H9 (cell line): Measurements from ENCODE around the gene USP7. TPM values are rescaled to one million over a fixed set of nuclear protein-coding genes. Genes with fewer than 3 reads are reported as not detected.

Experiments
- DNase-seq: peaks from one replicate; pipeline ENCODE4 v3.0.0-alpha.2; 2017
- H2AFZ ChIP-seq: one replicate; pipeline ENCODE4 v1.6.1; 2013; ENCODE audit warnings: mild to moderate bottlenecking, low read length, control low read depth, moderate library complexity
- H2AK5ac ChIP-seq: 2 replicates; pipeline ENCODE4 v1.6.1; 2013; ENCODE audit warnings: low read length, control low read depth, mixed read lengths; ENCODE audit not compliant: insufficient read length
- H2BK120ac ChIP-seq: one replicate; pipeline ENCODE4 v1.6.1; 2013; ENCODE audit warnings: low read depth, mild to moderate bottlenecking, low read length, control low read depth, inconsistent platforms; ENCODE audit not compliant: poor library complexity, severe bottlenecking
- H2BK12ac ChIP-seq: 2 replicates; pipeline ENCODE4 v1.6.1; 2013; ENCODE audit warnings: low read length, control low read depth, mixed read lengths, low read depth; ENCODE audit not compliant: insufficient read length
- H2BK15ac ChIP-seq: 2 replicates; pipeline ENCODE4 v1.6.1; 2013; ENCODE audit warnings: low read depth, low read length, control low read depth
- H2BK20ac ChIP-seq: one replicate; pipeline ENCODE4 v1.6.1; 2013; ENCODE audit warnings: low read depth, mild to moderate bottlenecking, low read length, control low read depth, inconsistent platforms; ENCODE audit not compliant: poor library complexity, severe bottlenecking
- H2BK5ac ChIP-seq: 2 replicates; pipeline ENCODE4 v1.6.1; 2013; ENCODE audit warnings: low read length, control low read depth, mixed read lengths; ENCODE audit not compliant: insufficient read length
- H3K14ac ChIP-seq: 2 replicates; pipeline ENCODE4 v1.6.1; 2013; ENCODE audit warnings: low read length, control low read depth; ENCODE audit not compliant: insufficient read depth
- H3K18ac ChIP-seq: 2 replicates; pipeline ENCODE4 v1.6.1; 2013; ENCODE audit warnings: low read depth, mild to moderate bottlenecking, mixed read lengths, low read length, control low read depth; ENCODE audit not compliant: insufficient read length
- H3K23ac ChIP-seq: 2 replicates; pipeline ENCODE4 v1.6.1; 2013; ENCODE audit warnings: low read length, control low read depth, mixed read lengths, low read depth; ENCODE audit not compliant: insufficient read length
- H3K23me2 ChIP-seq: 2 replicates; pipeline ENCODE4 v1.6.1; 2013; ENCODE audit warnings: low read depth, mild to moderate bottlenecking, mixed read lengths, low read length, control low read depth; ENCODE audit not compliant: insufficient read length, poor library complexity, severe bottlenecking
- H3K27ac ChIP-seq: 2 replicates; pipeline ENCODE4 v1.5.1; 2013; ENCODE audit warnings: low read length, control low read depth, mixed read lengths, low read depth; ENCODE audit not compliant: insufficient read length
- H3K27me3 ChIP-seq: 2 replicates; pipeline ENCODE4 v1.6.1; 2013; ENCODE audit warnings: low read length, control low read depth, inconsistent platforms; ENCODE audit not compliant: insufficient read depth
- H3K4ac ChIP-seq: 2 replicates; pipeline ENCODE4 v1.6.1; 2013; ENCODE audit warnings: low read depth, mild to moderate bottlenecking, control low read depth, inconsistent platforms, low read length, moderate library complexity
- H3K4me1 ChIP-seq: 2 replicates; pipeline ENCODE4 v1.6.1; 2013; ENCODE audit warnings: low read length, control low read depth, inconsistent platforms; ENCODE audit not compliant: insufficient read depth
- H3K4me2 ChIP-seq: 2 replicates; pipeline ENCODE4 v1.6.1; 2013; ENCODE audit warnings: low read length, control low read depth, mixed read lengths; ENCODE audit not compliant: insufficient read length, insufficient read depth
- H3K56ac ChIP-seq: 2 replicates; pipeline ENCODE4 v1.6.1; 2013; ENCODE audit warnings: low read depth, mild to moderate bottlenecking, mixed read lengths, low read length, control low read depth; ENCODE audit not compliant: insufficient read length
- H3K79me1 ChIP-seq: 2 replicates; pipeline ENCODE4 v1.6.1; 2013; ENCODE audit warnings: low read depth, mild to moderate bottlenecking, moderate library complexity, low read length, control low read depth, inconsistent platforms; ENCODE audit not compliant: insufficient read depth, poor library complexity, severe bottlenecking
- H3K79me2 ChIP-seq: 2 replicates; pipeline ENCODE4 v1.6.1; 2013; ENCODE audit warnings: low read length, control low read depth, inconsistent platforms; ENCODE audit not compliant: insufficient read depth
- H3K9ac ChIP-seq: 2 replicates; pipeline ENCODE4 v1.6.1; 2013; ENCODE audit warnings: low read length, control low read depth, mixed read lengths; ENCODE audit not compliant: insufficient read length; ENCODE audit errors: extremely low read depth
- H3K9me3 ChIP-seq: one replicate; pipeline ENCODE4 v1.6.1; 2013; ENCODE audit warnings: low read depth, low read length, inconsistent platforms; ENCODE audit not compliant: control insufficient read depth
- H3T11ph ChIP-seq: one replicate; pipeline ENCODE4 v1.6.1; 2013; ENCODE audit warnings: mild to moderate bottlenecking, low read length, control low read depth, inconsistent platforms
- H4K20me1 ChIP-seq: one replicate; pipeline ENCODE4 v1.6.1; 2013; ENCODE audit not compliant: control insufficient read depth, insufficient read length, insufficient read depth
- H4K5ac ChIP-seq: 2 replicates; pipeline ENCODE4 v1.6.1; 2013; ENCODE audit warnings: low read depth, mild to moderate bottlenecking, mixed read lengths, low read length, control low read depth; ENCODE audit not compliant: insufficient read length
- H4K8ac ChIP-seq: replicated peaks from 2 replicates; pipeline ENCODE4 v1.6.1; 2013; ENCODE audit warnings: low read length, control low read depth, mixed read lengths, low read depth; ENCODE audit not compliant: insufficient read length
- H4K91ac ChIP-seq: 2 replicates; pipeline ENCODE4 v1.6.1; 2013; ENCODE audit warnings: low read depth, mild to moderate bottlenecking, moderate library complexity, mixed read lengths, low read length, control low read depth; ENCODE audit not compliant: insufficient read length
- H3K27ac Mint-ChIP-seq, 3 experiments: 2 replicates in 2 of 3; 3 replicates in 1 of 3; pipeline ENCODE4 v1.8.0; 2020 to 2021; ENCODE audit warnings: mixed read lengths in 3 of 3, mild to moderate bottlenecking in 1 of 3, moderate library complexity in 1 of 3
- H3K27me3 Mint-ChIP-seq: 2 replicates; pipeline ENCODE4 v1.8.0; 2021; ENCODE audit warnings: low read depth, mild to moderate bottlenecking, moderate library complexity, mixed read lengths
- H3K36me3 Mint-ChIP-seq, 3 experiments: 2 replicates in 2 of 3; 3 replicates in 1 of 3; pipeline ENCODE4 v1.8.0; 2020 to 2021; ENCODE audit warnings: low read depth in 3 of 3, mixed read lengths in 3 of 3; ENCODE audit not compliant: insufficient read depth in 1 of 3
- H3K4me1 Mint-ChIP-seq, 2 experiments: 2 replicates each; pipeline ENCODE4 v1.8.0; 2020; ENCODE audit warnings: mixed read lengths in 2 of 2
- H3K4me3 Mint-ChIP-seq, 2 experiments: 2 replicates in 1 of 2; 3 replicates in 1 of 2; pipeline ENCODE4 v1.8.0; 2020 to 2021; ENCODE audit warnings: mild to moderate bottlenecking in 2 of 2, mixed read lengths in 2 of 2, moderate library complexity in 1 of 2
- H3K9me3 Mint-ChIP-seq, 2 experiments: 2 replicates in 1 of 2; 3 replicates in 1 of 2; pipeline ENCODE4 v1.8.0; 2020; ENCODE audit warnings: mild to moderate bottlenecking in 2 of 2, mixed read lengths in 2 of 2, moderate library complexity in 1 of 2
- WGBS: extraction: QIAGEN DNeasy Blood & Tissue Kit; methylation state at CpG from one replicate; pipeline ENCODE4 v1.1.7; 2013; ENCODE audit warnings: missing lambda C conversion rate, low lambda C conversion rate, mixed read lengths; ENCODE audit not compliant: insufficient read length; ENCODE audit errors: extremely low coverage; 5-methylcytosine and 5-hydroxymethylcytosine counted together
- total RNA-seq: library from RNA; stranded (reverse); gene quantifications from 2 replicates; pipeline ENCODE4 v1.2.1, GENCODE V29; 2021
- TF ChIP-seq, protein P1 (sequence below): fragments of 200-600 bp; sonication (generic); conservative IDR thresholded peaks from 3 replicates; pipeline ENCODE4 v1.8.0; 2021; ENCODE audit warnings: antibody characterized with exemption, mild to moderate bottlenecking

The USP7 gene
- total RNA-seq, 1 experiment from 2014 or later, result 192 TPM

DNA sequence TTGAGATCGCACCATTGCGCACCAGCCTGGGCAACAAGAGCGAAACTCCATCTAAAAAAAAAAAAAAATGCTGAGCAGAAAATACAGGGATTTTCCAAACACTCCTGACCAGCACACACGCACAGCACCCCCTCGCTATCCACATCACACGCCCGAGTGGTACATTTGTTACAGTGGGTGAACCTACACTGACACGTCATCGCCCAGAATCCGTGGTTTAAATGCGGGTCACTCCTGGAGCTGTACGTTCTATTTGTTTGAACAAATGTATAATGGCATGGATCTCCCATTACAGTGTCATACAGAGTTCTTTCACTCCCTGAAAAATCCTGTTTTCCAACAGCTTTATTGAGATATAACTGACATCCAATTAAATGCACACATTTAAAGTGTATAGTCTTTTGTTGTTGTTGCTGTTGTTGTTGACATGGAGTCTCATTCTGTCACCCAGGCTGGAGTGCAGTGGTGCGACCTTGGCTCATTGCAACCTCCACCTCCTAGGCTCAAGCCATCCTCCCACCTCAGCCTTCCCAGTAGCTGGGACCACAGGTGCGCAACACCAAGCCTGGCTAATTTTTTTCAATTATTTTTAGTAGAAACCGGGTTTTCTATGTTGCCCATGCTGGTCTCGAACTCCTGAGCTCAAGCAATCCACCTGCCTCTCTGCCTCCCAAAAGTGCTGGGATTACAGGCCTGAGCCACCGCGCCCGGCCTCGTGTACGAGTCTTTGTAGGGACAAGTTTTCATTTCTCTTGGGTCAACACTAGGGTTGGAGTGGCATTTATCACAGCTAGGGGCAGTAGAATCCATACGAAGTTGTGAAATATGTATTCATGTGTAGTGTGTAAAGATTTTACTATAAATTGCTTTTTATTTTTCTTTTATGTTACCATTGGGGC is 90.5 kb downstream of the USP7 start:
- Histone ChIP-seq H2BK15ac (no peak overlapping the region), H3K9me3 (no peaks in the 10 kb centered on the region), H3K27ac (no peak overlapping the region), H3K23me2 (peaks cover 2% of the 10 kb centered on the region), H3K14ac (no peak overlapping the region), H2AK5ac (no peak overlapping the region), H4K20me1 (no peaks in the 10 kb centered on the region), H3K79me1 (no peaks in the 10 kb centered on the region), H4K8ac (no peak overlapping the region), H3K4me2 (no peak overlapping the region), H2AFZ (no peak overlapping the region), H3K27me3 (no peaks in the 10 kb centered on the region), H3K79me2 (no peaks in the 10 kb centered on the region), H3K4me1 (no peaks in the 10 kb centered on the region), H2BK120ac (no peak overlapping the region), H3K23ac (no peak overlapping the region), H2BK5ac (no peak overlapping the region), H4K91ac (no peak overlapping the region), H3K9ac (no peak overlapping the region), H3K56ac (no peak overlapping the region), H3T11ph (no peak overlapping the region), H3K18ac (no peak overlapping the region), H3K4ac (no peak overlapping the region), H2BK20ac (no peak overlapping the region), H4K5ac (no peak overlapping the region), H2BK12ac (no peak overlapping the region)
- no peak for DNase-seq
- peaks cover 13% of the 10 kb centered on the region in 2 experiments for H3K4me1 Mint-ChIP-seq
- H3K36me3 Mint-ChIP-seq, result no peaks in the 10 kb centered on the region
- H3K4me3 Mint-ChIP-seq, result no peak overlapping the region
- WGBS, result no CpG with 5 or more reads among the region's 22 CpGs
- TF ChIP-seq, protein P1, sequence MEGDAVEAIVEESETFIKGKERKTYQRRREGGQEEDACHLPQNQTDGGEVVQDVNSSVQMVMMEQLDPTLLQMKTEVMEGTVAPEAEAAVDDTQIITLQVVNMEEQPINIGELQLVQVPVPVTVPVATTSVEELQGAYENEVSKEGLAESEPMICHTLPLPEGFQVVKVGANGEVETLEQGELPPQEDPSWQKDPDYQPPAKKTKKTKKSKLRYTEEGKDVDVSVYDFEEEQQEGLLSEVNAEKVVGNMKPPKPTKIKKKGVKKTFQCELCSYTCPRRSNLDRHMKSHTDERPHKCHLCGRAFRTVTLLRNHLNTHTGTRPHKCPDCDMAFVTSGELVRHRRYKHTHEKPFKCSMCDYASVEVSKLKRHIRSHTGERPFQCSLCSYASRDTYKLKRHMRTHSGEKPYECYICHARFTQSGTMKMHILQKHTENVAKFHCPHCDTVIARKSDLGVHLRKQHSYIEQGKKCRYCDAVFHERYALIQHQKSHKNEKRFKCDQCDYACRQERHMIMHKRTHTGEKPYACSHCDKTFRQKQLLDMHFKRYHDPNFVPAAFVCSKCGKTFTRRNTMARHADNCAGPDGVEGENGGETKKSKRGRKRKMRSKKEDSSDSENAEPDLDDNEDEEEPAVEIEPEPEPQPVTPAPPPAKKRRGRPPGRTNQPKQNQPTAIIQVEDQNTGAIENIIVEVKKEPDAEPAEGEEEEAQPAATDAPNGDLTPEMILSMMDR, result peak; percentile 32; the same call in 1 of the 3 replicates
- H3K27me3 Mint-ChIP-seq, result peaks cover 2% of the 10 kb centered on the region; the same call in 1 of the 2 replicates
- no peak overlapping the region for H3K27ac Mint-ChIP-seq
- no peaks in the 10 kb centered on the region; a peak in 2 of 5 replicates for H3K9me3 Mint-ChIP-seq
